IPS-11a (cell line): Measurements from ENCODE around the gene GNA15.
"Not testable (repeated sequence)": the region's sequence is repeated elsewhere in the genome, so short reads cannot be mapped to it uniquely, and the experiment has no call there.

Experiments
- H3K4me3 ChIP-seq: one replicate; pipeline ENCODE4 v1.5.1; 2013; ENCODE audit warnings: low read depth, low read length, control low read depth

The GNA15 gene

GRCh38 chr19:3167533-3168272 is 31.9 kb downstream of the GNA15 start:
- H3K4me3 ChIP-seq = no peak overlapping the region

GRCh38 chr19:3171894-3172672 is 36.2 kb downstream of the GNA15 start:
- H3K4me3 ChIP-seq = no peak overlapping the region

- not testable (repeated sequence) for H3K4me3 ChIP-seq
Observed at GRCh38 chr19:3172673-3173000, 36.8 kb downstream of the GNA15 start.

- H3K4me3 ChIP-seq = no peak overlapping the region
Observed at GRCh38 chr19:3175781-3176714, 40.2 kb downstream of the GNA15 start.

- H3K4me3 ChIP-seq = no peak overlapping the region
Observed at GRCh38 chr19:3176715-3177501, 41.1 kb downstream of the GNA15 start.

- H3K4me3 ChIP-seq = no peak within 1 kb of the TSS
Observed at GRCh38 chr19:3178377-3178972, 42.6 kb downstream of the GNA15 start, which contains the start of gene S1PR4. Gene S1PR4 (plus strand): TSS chr19:3178769. CDS start chr19:3178793, 24 bp downstream.

GRCh38 chr19:3178973-3179738 is 43.3 kb downstream of the GNA15 start:
- no peak overlapping the region for H3K4me3 ChIP-seq

GRCh38 chr19:3179739-3180293 is 44.0 kb downstream of the GNA15 start:
- H3K4me3 ChIP-seq = no peak overlapping the region

- no peak overlapping the region for H3K4me3 ChIP-seq
Observed at GRCh38 chr19:3183721-3184641, 48.1 kb downstream of the GNA15 start.

- H3K4me3 ChIP-seq = peak overlapping the region; percentile 89
Observed at GRCh38 chr19:3184847-3185460, 49.1 kb downstream of the GNA15 start.

- H3K4me3 ChIP-seq = peak within 1 kb of the TSS; percentile 89
Observed at GRCh38 chr19:3185461-3186159, 49.8 kb downstream of the GNA15 start, which contains the start of gene NCLN. Gene NCLN (plus strand): TSS chr19:3185930. CDS start chr19:3186031, 101 bp downstream.

GRCh38 chr19:3186160-3186688 is 50.4 kb downstream of the GNA15 start:
- peak overlapping the region; percentile 89 for H3K4me3 ChIP-seq

GRCh38 chr19:3186891-3187661 is 51.2 kb downstream of the GNA15 start:
- H3K4me3 ChIP-seq = peak overlapping the region; percentile 89

- no peak overlapping the region for H3K4me3 ChIP-seq
Observed at GRCh38 chr19:3187662-3188511, 52.1 kb downstream of the GNA15 start.
